Measurements from ENCODE around the gene GALR2.

GRCh38 chr17:76088868-76089576, 14.4 kb downstream of the GALR2 start:
- TF ChIP-seq CTCF (IDR thresholded peaks at IDR 0.05; ENCODE audit: insufficient read depth, low read depth, low read length) (no peak), EZH2 (IDR thresholded peaks at IDR 0.05; ENCODE audit: insufficient read depth, low read length) (no peak)
